Measurements from ENCODE around the gene MED6. TPM values are rescaled to one million over a fixed set of nuclear protein-coding genes. Genes with fewer than 3 reads are reported as not detected.

MED6 gene
- total RNA-seq, 1 experiment from 2014 or later, result 46.3 TPM

DNA sequence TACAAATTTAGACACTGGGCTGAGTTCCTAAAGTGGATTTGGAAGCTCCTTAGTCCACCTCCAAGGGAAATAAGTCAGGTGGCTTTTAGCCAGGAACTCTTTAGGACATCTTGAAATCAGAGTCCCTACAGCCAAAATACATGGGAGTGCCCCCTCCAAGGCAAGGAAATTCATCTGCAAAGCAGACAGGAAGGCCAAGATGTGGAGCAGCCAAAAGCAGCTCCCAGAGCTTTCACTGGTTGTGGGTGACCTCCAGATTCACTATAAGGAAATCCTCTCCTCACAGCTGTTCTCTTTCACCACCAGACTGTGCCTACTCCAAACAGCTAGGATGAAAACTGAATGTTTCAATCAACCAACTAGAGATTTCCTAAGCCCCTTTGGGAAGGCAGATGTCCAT is 47.9 kb upstream of the MED6 start:
- Mint-ChIP-seq H3K9me3 (no peaks in the 10 kb centered on the region), H3K27me3 (ENCODE audit: low read depth) (no peaks in the 10 kb centered on the region), H3K4me1 (peaks cover 87% of the 10 kb centered on the region), H3K27ac (0 out of 2 replicates have a peak overlapping the region, but pooled peaks have one; percentile 15), H3K4me3 (no peak overlapping the region), H3K36me3 (peaks cover 26% of the 10 kb centered on the region)
- ChIA-PET POLR2A (interaction anchor here (1.7 kb wide), 1 partner anchor 10 kb away, joined by 7 read pairs; no protein-coding TSS in a partner anchor), CTCF (interaction anchor here (1.0 kb wide), 2 partner anchors 60 to 65 kb away, joined by 3 to 4 read pairs; no protein-coding TSS in a partner anchor)
- TF ChIP-seq, protein P1, sequence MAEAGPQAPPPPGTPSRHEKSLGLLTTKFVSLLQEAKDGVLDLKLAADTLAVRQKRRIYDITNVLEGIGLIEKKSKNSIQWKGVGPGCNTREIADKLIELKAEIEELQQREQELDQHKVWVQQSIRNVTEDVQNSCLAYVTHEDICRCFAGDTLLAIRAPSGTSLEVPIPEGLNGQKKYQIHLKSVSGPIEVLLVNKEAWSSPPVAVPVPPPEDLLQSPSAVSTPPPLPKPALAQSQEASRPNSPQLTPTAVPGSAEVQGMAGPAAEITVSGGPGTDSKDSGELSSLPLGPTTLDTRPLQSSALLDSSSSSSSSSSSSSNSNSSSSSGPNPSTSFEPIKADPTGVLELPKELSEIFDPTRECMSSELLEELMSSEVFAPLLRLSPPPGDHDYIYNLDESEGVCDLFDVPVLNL (CRISPR knock-in tag; IDR thresholded peaks at IDR 0.05; ENCODE audit: borderline replicate concordance, low read depth), result no peak
- no peak for TF ChIP-seq ZMAT4 (CRISPR knock-in tag; IDR thresholded peaks at IDR 0.05)
- TF ChIP-seq TEAD1 (CRISPR knock-in tag; IDR thresholded peaks at IDR 0.05), result no peak
- TF ChIP-seq HMGXB4 (CRISPR knock-in tag; IDR thresholded peaks at IDR 0.05), result no peak
- TF ChIP-seq GRHL2 (CRISPR knock-in tag; IDR thresholded peaks at IDR 0.05; ENCODE audit: insufficient replicate concordance, severe bottlenecking), result no peak
- no peak for TF ChIP-seq JUN (CRISPR knock-in tag; IDR thresholded peaks at IDR 0.05)
- TF ChIP-seq, protein P2, sequence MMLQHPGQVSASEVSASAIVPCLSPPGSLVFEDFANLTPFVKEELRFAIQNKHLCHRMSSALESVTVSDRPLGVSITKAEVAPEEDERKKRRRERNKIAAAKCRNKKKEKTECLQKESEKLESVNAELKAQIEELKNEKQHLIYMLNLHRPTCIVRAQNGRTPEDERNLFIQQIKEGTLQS (CRISPR knock-in tag; conservative IDR thresholded peaks at IDR 0.05), result no peak
- TF ChIP-seq FOXP1 (CRISPR knock-in tag; IDR thresholded peaks at IDR 0.05; ENCODE audit: borderline replicate concordance), result no peak
- no peak for TF ChIP-seq ZBTB21 (CRISPR knock-in tag; IDR thresholded peaks at IDR 0.05; ENCODE audit: borderline replicate concordance)
- TF ChIP-seq, protein P3, sequence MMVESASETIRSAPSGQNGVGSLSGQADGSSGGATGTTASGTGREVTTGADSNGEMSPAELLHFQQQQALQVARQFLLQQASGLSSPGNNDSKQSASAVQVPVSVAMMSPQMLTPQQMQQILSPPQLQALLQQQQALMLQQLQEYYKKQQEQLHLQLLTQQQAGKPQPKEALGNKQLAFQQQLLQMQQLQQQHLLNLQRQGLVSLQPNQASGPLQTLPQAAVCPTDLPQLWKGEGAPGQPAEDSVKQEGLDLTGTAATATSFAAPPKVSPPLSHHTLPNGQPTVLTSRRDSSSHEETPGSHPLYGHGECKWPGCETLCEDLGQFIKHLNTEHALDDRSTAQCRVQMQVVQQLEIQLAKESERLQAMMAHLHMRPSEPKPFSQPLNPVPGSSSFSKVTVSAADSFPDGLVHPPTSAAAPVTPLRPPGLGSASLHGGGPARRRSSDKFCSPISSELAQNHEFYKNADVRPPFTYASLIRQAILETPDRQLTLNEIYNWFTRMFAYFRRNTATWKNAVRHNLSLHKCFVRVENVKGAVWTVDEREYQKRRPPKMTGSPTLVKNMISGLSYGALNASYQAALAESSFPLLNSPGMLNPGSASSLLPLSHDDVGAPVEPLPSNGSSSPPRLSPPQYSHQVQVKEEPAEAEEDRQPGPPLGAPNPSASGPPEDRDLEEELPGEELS (CRISPR knock-in tag; IDR thresholded peaks at IDR 0.05), result no peak
- TF ChIP-seq, protein P4, sequence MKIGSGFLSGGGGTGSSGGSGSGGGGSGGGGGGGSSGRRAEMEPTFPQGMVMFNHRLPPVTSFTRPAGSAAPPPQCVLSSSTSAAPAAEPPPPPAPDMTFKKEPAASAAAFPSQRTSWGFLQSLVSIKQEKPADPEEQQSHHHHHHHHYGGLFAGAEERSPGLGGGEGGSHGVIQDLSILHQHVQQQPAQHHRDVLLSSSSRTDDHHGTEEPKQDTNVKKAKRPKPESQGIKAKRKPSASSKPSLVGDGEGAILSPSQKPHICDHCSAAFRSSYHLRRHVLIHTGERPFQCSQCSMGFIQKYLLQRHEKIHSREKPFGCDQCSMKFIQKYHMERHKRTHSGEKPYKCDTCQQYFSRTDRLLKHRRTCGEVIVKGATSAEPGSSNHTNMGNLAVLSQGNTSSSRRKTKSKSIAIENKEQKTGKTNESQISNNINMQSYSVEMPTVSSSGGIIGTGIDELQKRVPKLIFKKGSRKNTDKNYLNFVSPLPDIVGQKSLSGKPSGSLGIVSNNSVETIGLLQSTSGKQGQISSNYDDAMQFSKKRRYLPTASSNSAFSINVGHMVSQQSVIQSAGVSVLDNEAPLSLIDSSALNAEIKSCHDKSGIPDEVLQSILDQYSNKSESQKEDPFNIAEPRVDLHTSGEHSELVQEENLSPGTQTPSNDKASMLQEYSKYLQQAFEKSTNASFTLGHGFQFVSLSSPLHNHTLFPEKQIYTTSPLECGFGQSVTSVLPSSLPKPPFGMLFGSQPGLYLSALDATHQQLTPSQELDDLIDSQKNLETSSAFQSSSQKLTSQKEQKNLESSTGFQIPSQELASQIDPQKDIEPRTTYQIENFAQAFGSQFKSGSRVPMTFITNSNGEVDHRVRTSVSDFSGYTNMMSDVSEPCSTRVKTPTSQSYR (CRISPR knock-in tag; IDR thresholded peaks at IDR 0.05), result no peak
- TF ChIP-seq SOX15 (CRISPR knock-in tag; IDR thresholded peaks at IDR 0.05), result no peak
- no peak for TF ChIP-seq ZNF532 (CRISPR knock-in tag; IDR thresholded peaks at IDR 0.05; ENCODE audit: borderline replicate concordance)
- no peak for TF ChIP-seq KAT7 (CRISPR knock-in tag; IDR thresholded peaks at IDR 0.05; ENCODE audit: borderline replicate concordance)
- TF ChIP-seq ETV6 (CRISPR knock-in tag; IDR thresholded peaks at IDR 0.05), result no peak
- no peak for TF ChIP-seq TP53 (CRISPR knock-in tag; IDR thresholded peaks at IDR 0.05)
- DNase-seq (ENCODE audit: low spot score), result no peak
- no peak for ATAC-seq

Measured in WTC11 (cell line).